ENCODE measurements around the gene POU2F3. TPM values are rescaled to one million over a fixed set of nuclear protein-coding genes. Genes with fewer than 3 reads are reported as not detected.

POU2F3 gene
- total and polyA plus RNA-seq, 2 of the 13 experiments (the other 11 are each of a cell fraction or from before 2014, with no cell fraction given): not detected

DNA sequence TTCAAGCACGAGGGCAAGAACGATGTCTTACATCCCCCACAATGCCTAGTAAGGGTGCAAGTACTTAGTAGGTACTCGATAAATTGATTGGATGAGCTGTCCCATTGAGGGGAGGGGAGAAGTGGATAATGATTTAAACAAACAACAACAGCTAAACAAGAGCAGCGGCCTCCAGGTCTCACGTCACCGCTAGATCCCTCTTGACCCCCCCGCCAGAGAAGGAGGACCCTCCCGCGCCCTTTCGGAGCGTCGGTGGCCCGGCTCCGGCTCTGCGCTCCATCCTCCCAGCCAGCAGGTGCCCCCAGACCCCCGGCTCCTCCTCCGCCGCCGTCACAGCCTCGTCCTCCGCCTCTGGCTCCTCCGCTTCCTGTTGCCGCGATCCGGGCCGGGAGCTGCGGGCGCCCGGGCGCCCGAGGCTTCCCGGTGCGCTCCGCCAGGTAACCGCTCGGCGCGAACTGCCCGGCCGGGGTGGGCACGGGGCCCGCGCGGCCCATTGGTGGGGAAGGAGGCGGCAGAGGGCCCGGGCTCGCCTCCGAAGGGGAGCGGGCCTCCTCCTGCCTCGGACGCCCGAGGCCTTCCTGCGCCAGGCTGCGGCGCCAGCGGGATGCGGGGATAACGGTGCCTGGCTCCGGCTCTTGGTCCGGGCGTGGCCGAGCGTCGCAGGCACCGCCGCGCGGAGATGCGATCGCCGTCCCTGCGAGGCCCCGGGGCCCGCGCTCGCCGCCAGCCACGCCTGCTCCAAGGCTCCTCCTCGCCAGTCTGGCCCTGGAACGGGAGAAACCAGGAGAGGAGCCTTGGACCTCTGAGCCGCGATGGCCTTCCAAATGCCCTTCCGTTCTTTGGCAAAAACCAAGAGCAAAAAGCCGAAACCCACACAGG is 85.2 kb downstream of the POU2F3 start, which contains the start of gene TLCD5 (continued):
- TF ChIP-seq, protein P1, sequence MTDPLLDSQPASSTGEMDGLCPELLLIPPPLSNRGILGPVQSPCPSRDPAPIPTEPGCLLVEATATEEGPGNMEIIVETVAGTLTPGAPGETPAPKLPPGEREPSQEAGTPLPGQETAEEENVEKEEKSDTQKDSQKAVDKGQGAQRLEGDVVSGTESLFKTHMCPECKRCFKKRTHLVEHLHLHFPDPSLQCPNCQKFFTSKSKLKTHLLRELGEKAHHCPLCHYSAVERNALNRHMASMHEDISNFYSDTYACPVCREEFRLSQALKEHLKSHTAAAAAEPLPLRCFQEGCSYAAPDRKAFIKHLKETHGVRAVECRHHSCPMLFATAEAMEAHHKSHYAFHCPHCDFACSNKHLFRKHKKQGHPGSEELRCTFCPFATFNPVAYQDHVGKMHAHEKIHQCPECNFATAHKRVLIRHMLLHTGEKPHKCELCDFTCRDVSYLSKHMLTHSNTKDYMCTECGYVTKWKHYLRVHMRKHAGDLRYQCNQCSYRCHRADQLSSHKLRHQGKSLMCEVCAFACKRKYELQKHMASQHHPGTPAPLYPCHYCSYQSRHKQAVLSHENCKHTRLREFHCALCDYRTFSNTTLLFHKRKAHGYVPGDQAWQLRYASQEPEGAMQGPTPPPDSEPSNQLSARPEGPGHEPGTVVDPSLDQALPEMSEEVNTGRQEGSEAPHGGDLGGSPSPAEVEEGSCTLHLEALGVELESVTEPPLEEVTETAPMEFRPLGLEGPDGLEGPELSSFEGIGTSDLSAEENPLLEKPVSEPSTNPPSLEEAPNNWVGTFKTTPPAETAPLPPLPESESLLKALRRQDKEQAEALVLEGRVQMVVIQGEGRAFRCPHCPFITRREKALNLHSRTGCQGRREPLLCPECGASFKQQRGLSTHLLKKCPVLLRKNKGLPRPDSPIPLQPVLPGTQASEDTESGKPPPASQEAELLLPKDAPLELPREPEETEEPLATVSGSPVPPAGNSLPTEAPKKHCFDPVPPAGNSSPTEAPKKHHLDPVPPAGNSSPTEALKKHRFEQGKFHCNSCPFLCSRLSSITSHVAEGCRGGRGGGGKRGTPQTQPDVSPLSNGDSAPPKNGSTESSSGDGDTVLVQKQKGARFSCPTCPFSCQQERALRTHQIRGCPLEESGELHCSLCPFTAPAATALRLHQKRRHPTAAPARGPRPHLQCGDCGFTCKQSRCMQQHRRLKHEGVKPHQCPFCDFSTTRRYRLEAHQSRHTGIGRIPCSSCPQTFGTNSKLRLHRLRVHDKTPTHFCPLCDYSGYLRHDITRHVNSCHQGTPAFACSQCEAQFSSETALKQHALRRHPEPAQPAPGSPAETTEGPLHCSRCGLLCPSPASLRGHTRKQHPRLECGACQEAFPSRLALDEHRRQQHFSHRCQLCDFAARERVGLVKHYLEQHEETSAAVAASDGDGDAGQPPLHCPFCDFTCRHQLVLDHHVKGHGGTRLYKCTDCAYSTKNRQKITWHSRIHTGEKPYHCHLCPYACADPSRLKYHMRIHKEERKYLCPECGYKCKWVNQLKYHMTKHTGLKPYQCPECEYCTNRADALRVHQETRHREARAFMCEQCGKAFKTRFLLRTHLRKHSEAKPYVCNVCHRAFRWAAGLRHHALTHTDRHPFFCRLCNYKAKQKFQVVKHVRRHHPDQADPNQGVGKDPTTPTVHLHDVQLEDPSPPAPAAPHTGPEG (CRISPR knock-in tag; IDR thresholded peaks at IDR 0.05): peak; percentile 87
- TF ChIP-seq BCL6 (CRISPR knock-in tag; IDR thresholded peaks at IDR 0.05) (no peak), HNF4G (IDR thresholded peaks at IDR 0.05; ENCODE audit: borderline replicate concordance, low read depth, low read length) (no peak), HNF4G (CRISPR knock-in tag; IDR thresholded peaks at IDR 0.05; ENCODE audit: borderline replicate concordance, low read depth) (no peak; the same call in 1 of the 2 replicates), ZNF724P (CRISPR knock-in tag; IDR thresholded peaks at IDR 0.05; ENCODE audit: borderline replicate concordance) (no peak), RFX1 (IDR thresholded peaks at IDR 0.05) (no peak), DPF2 (CRISPR knock-in tag; IDR thresholded peaks at IDR 0.05; ENCODE audit: borderline replicate concordance, low read depth) (no peak), SSRP1 (CRISPR knock-in tag; IDR thresholded peaks at IDR 0.05) (no peak), KAT7 (CRISPR knock-in tag; IDR thresholded peaks at IDR 0.05; ENCODE audit: borderline replicate concordance) (0 out of 2 replicates have a peak, but pooled peaks have one; percentile 55), SATB2 (CRISPR knock-in tag; IDR thresholded peaks at IDR 0.05) (0 out of 2 replicates have a peak, but pooled peaks have one; percentile 70), BRD4 (CRISPR knock-in tag; IDR thresholded peaks at IDR 0.05) (peak; percentile 85; the same call in 1 of the 2 replicates), EEA1 (CRISPR knock-in tag; IDR thresholded peaks at IDR 0.05; ENCODE audit: borderline replicate concordance) (peak; percentile 61; the same call in 1 of the 2 replicates), ZFP90 (CRISPR knock-in tag; IDR thresholded peaks at IDR 0.05; ENCODE audit: borderline replicate concordance) (peak; percentile 70; the same call in 1 of the 2 replicates), ZNF30 (CRISPR knock-in tag; IDR thresholded peaks at IDR 0.05) (no peak), CEBPB (IDR thresholded peaks at IDR 0.05; ENCODE audit: borderline replicate concordance, low read depth, low read length) (no peak), ZNF205 (CRISPR knock-in tag; IDR thresholded peaks at IDR 0.05) (no peak), MBD4 (IDR thresholded peaks at IDR 0.05; ENCODE audit: borderline replicate concordance, low read length) (no peak), ZFP62 (CRISPR knock-in tag; IDR thresholded peaks at IDR 0.05) (no peak)
- TF ChIP-seq, protein P2, sequence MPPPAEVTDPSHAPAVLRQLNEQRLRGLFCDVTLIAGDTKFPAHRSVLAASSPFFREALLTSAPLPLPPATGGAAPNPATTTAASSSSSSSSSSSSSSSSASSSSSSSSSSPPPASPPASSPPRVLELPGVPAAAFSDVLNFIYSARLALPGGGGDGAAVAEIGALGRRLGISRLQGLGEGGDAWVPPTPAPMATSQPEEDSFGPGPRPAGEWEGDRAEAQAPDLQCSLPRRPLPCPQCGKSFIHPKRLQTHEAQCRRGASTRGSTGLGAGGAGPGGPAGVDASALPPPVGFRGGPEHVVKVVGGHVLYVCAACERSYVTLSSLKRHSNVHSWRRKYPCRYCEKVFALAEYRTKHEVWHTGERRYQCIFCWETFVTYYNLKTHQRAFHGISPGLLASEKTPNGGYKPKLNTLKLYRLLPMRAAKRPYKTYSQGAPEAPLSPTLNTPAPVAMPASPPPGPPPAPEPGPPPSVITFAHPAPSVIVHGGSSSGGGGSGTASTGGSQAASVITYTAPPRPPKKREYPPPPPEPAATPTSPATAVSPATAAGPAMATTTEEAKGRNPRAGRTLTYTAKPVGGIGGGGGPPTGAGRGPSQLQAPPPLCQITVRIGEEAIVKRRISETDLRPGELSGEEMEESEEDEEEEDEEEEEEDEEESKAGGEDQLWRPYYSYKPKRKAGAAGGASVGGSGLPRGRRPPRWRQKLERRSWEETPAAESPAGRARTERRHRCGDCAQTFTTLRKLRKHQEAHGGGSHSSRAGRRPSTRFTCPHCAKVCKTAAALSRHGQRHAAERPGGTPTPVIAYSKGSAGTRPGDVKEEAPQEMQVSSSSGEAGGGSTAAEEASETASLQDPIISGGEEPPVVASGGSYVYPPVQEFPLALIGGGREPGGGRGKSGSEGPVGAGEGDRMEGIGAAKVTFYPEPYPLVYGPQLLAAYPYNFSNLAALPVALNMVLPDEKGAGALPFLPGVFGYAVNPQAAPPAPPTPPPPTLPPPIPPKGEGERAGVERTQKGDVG (CRISPR knock-in tag; IDR thresholded peaks at IDR 0.05; ENCODE audit: borderline replicate concordance): no peak
- TF ChIP-seq, protein P3, sequence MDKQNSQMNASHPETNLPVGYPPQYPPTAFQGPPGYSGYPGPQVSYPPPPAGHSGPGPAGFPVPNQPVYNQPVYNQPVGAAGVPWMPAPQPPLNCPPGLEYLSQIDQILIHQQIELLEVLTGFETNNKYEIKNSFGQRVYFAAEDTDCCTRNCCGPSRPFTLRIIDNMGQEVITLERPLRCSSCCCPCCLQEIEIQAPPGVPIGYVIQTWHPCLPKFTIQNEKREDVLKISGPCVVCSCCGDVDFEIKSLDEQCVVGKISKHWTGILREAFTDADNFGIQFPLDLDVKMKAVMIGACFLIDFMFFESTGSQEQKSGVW (CRISPR knock-in tag; IDR thresholded peaks at IDR 0.05; ENCODE audit: borderline replicate concordance): no peak
